Mucosa of descending colon (tissue), 3 donors: ENCODE measurements around the gene ADAP1. TPM values are rescaled to one million over a fixed set of nuclear protein-coding genes. Genes with fewer than 3 reads are reported as not detected.

ENCODE experiments used
- ATAC-seq: fragments of 200-7000 bp; cut with Tn5 transposase; one replicate; pipeline ENCODE4 v1.9.1; 2020; ENCODE audit warnings: mild to moderate bottlenecking, moderate library complexity
- DNase-seq, 3 donors: peaks; one replicate each; pipeline ENCODE4 v3.0.0-alpha.2; 2020
- H3K36me3 ChIP-seq: fragments of 200-600 bp; one replicate; pipeline ENCODE4 v1.8.0; 2021; ENCODE audit warnings: low read depth, mild to moderate bottlenecking
- H3K4me1 ChIP-seq: fragments of 200-600 bp; one replicate; pipeline ENCODE4 v1.8.0; 2021; ENCODE audit warnings: low read depth, mild to moderate bottlenecking
- H3K4me3 ChIP-seq: fragments of 200-600 bp; one replicate; pipeline ENCODE4 v1.8.0; 2021; ENCODE audit warnings: mild to moderate bottlenecking
- H3K9me3 ChIP-seq: fragments of 200-600 bp; one replicate; pipeline ENCODE4 v1.8.0; 2021; ENCODE audit warnings: mild to moderate bottlenecking
- CTCF ChIP-seq: fragments of 200-600 bp; IDR thresholded peaks from one replicate; pipeline ENCODE4 v1.8.0; 2022; ENCODE audit warnings: antibody characterized with exemption, mild to moderate bottlenecking
- intact Hi-C, 2 donors: fragments of 100-400 bp; cut with DNase I in 1 of 2; cut with micrococcal nuclease in 1 of 2; formaldehyde crosslinking; loops; one replicate each; pipeline versions ENCODE4 v1.11.0 to v1.11.1; 2022; cut with DNase I, micrococcal nuclease
- total RNA-seq, 3 donors: library from RNA; stranded (reverse); fragmentation: NEBNext Ultra II Directional in 2 of 3; extraction: Animal tissue kit (Norgen Biotek cat#: 25700) in 2 of 3; gene quantifications; one replicate each; pipeline versions ENCODE4 v1.2.1 to v1.2.4, GENCODE V29; 2021 to 2023
- donor health status: DM: no; HTN: no; CAD: no; lungs with moderate emphysema.
- donor health status: DM: no; HTN: no; CAD: no.
- donor health status: DM: no; HTN: yes; CAD: no.

ADAP1 gene
- total RNA-seq, 3 donors from 2014 or later: 80.7 to 153 (median 98.8) TPM

GRCh38 chr7:913736-914520 is 40.6 kb downstream of the ADAP1 start:
- peak; percentile 85 for ATAC-seq

DNA sequence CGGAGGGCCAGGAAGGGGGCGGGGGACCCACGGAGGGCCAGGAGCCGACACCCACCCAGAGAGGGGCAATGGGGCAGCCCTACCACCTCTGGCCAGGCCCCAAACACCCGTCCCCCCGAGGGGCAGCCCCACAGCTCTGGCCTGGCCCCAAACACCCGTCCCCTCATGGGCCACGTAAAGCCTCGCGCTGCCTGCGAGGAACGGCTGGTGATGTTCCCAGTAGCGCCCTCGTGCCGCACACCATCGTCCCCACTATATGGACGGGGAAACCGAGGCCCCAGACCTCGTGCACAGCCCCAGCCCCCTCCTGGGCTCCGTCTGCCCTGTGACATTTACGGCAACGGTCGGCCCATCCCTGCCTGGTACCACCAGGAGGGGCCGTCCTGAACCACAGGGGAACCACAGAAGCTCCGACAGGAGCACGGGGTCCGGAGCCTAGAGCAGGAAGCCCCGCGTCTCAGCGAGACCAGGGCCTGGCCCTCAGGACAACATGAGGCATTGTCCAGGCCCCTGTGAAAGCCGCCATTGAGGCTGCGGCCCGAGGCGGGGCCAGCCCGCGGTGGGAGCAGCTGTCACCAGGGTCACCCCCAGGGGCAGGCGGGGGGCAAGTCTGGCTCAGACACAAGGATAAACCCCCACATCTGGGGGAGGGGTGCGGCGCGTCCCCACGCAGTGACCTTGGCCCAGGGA is 42.5 kb downstream of the ADAP1 start:
- Histone ChIP-seq H3K4me3 (no peak overlapping the region), H3K36me3 (no peaks in the 10 kb centered on the region), H3K4me1 (peaks cover 33% of the 10 kb centered on the region), H3K9me3 (no peaks in the 10 kb centered on the region)
- TF ChIP-seq CTCF: no peak
- ATAC-seq: no peak
- no peak for DNase-seq
- intact Hi-C loops: no loop called here

More at GRCh38 chr7:913736-914520, 40.6 kb downstream of the ADAP1 start:
- intact Hi-C loops: no loop called here
- TF ChIP-seq CTCF: no peak
- H3K4me1 ChIP-seq: peaks cover 38% of the 10 kb centered on the region
- H3K4me3 ChIP-seq: no peak overlapping the region
- DNase-seq: peak; percentile 92 to 96 (median 95)
- no peaks in the 10 kb centered on the region for H3K9me3 ChIP-seq
- H3K36me3 ChIP-seq: no peaks in the 10 kb centered on the region

GRCh38 chr7:910931-911431 is 43.5 kb downstream of the ADAP1 start:
- TF ChIP-seq CTCF: no peak
- DNase-seq (no peak), ATAC-seq (no peak)
- H3K4me3 ChIP-seq: no peak overlapping the region
- intact Hi-C loops: no loop called here
- no peaks in the 10 kb centered on the region for H3K9me3 ChIP-seq
- peaks cover 26% of the 10 kb centered on the region for H3K4me1 ChIP-seq
- no peaks in the 10 kb centered on the region for H3K36me3 ChIP-seq

DNA sequence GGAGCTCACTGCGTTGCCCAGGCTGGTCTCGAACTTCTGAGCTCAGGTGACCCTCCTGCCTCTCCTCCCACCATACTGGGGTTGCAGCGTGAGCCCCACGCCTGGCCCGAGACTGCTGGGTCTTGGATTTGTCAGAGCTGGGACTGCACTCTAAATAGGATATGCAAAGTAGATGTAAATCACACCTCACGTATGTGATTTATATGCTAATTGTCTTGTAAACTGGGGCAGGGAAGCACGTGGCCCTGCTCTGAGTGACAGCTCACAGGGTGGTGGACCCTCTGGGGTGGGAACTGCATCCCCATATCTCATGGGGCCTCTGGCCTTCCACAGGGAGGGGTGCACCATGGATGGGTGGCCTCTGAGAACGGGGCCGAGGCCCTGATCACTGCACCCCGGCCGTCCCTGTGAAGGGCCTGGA is 44.0 kb downstream of the ADAP1 start:
- intact Hi-C loops: no loop called here
- Histone ChIP-seq H3K36me3 (no peaks in the 10 kb centered on the region), H3K4me3 (no peak overlapping the region), H3K9me3 (no peaks in the 10 kb centered on the region), H3K4me1 (peaks cover 21% of the 10 kb centered on the region)
- ATAC-seq: no peak
- TF ChIP-seq CTCF: no peak
- no peak for DNase-seq

DNA sequence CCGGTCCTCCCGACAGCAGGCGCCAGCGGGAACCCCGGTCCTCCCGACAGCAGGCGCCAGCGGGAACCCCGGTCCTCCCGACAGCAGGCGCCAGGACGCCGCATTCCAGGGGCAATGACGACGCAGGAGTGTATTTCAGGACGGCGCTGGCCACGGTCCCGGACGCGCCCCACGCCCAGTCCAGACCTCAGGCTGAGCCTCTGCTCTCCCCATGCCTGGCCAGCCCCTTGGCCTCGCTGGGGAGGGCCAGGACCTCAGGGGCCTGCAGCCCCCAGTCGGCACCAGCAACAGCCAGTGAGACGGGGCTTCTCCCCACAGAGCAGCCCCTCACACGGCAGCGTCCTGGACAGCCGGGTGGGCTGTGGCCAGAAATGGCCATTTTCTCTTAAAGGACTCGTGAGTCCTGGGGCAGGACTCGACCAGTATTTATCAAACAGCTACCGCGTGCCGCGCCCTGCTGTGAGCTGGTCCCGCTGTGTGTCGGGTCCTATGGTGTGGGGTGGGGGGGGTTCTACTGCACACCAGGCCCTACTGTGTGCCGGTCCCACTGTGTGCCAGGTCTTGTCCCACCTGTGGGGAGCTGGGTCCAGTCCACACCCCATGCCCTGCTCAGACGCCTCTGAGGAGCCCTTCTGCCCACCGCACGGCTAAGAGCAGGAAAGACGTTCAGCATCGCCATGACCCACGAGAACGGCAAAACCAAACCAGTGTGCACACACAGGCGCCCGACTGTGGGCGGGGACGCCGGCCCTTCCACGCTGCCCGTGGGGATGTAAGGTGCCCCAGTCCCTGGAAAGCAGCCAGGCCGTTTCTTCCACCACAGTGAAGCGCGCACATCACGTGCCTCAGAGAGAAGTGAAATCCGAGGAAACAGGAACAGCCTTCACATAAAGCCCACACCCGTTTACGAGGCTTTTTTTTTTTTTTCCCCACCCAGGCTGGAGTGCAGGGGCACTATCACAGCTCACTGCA is 44.8 kb downstream of the ADAP1 start:
- intact Hi-C loops: no loop called here
- DNase-seq: peak; percentile 77 to 89 (median 79)
- H3K36me3 ChIP-seq: no peaks in the 10 kb centered on the region

More for the DNA sequence above, 44.8 kb downstream of the ADAP1 start:
- Histone ChIP-seq H3K4me3 (no peak overlapping the region), H3K9me3 (no peaks in the 10 kb centered on the region), H3K4me1 (peaks cover 13% of the 10 kb centered on the region)
- no peak for TF ChIP-seq CTCF
- ATAC-seq: peak; percentile 41
